ENCODE data around the gene SLC16A6. TPM values are rescaled to one million over a fixed set of nuclear protein-coding genes. Genes with fewer than 3 reads are reported as not detected.
"Not testable (repeated sequence)": the region's sequence is repeated elsewhere in the genome, so short reads cannot be mapped to it uniquely, and the experiment has no call there.

SLC16A6 gene, protein sequence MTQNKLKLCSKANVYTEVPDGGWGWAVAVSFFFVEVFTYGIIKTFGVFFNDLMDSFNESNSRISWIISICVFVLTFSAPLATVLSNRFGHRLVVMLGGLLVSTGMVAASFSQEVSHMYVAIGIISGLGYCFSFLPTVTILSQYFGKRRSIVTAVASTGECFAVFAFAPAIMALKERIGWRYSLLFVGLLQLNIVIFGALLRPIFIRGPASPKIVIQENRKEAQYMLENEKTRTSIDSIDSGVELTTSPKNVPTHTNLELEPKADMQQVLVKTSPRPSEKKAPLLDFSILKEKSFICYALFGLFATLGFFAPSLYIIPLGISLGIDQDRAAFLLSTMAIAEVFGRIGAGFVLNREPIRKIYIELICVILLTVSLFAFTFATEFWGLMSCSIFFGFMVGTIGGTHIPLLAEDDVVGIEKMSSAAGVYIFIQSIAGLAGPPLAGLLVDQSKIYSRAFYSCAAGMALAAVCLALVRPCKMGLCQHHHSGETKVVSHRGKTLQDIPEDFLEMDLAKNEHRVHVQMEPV
- total RNA-seq (1 to 10 TPM; 4.4 to 8.7 (median 7.1) TPM), polyA plus RNA-seq (1 to 10 TPM; 1.5 to 2.1 (median 1.8) TPM)
- long read RNA-seq, donor 1: 0 reads
- long read RNA-seq, donor 2, partial matches to known transcripts: 0 of 1 reads
- long read RNA-seq, donor 2, other reads (novel, unspliced or antisense): 0 of 1 reads

DNA sequence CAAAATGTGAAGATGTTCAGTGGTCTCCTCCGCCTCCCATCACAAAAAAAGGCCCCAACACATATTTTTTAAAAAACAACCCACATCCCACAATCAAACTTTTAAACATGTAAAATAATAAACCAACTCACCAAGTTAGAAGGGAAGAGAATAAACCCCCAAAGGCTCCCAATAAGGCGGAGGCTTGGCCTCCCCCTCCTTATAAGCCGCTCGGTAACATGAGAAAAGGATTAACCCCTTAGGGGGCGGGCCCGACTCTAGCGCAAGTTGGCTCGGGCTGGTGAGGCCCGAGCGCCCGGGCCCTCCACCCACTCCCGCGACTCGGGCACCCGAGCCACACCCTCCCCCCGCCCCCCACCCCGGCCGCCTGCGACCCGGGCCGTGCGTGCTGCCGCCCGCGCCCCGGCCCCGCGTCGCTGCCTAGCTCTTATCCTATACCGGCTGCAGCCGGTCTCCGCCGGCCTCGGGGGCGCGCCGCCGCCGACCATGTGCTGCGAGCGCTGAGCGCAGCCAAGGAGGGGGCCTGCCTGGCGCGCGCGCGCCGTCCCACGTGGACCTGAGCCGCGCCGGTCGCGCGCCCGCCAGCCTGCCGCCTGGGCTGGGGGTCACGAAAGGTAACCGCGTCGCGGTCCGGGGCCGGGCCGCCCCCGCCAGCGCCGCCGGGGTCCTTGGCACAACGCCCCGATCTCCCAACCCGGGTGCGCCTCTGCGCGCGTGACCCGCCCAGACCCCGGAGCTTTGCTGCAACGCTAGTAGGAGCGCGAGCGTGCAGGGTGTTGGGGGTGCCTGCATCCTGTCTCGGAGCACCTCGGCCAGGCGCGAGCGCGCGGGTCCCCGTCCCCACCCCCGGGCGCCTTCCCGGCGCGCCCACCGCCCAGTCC lies at the start of gene SLC16A6, which contains the start of gene ARSG:
TSS of gene SLC16A6 (minus strand) at position 173 of the 881 bp plus-strand sequence. CDS start 12,807 bp downstream, outside the sequence.
TSS of gene ARSG (plus strand) at position 541 of the 881 bp plus-strand sequence. CDS start 15,999 bp downstream, outside the sequence.
- Histone ChIP-seq H3K4me3 (peak within 1 kb of the TSS; percentile 60 to 94 (median 73)), H3K27ac (peak within 1 kb of the TSS; percentile 96 to 100 (median 98)), H3K9me3 (no peaks in the 10 kb centered on the region), H3K36me3 (no peaks in the 10 kb centered on the region), H3K4me1 (peaks cover 12 to 82% (median 48%) of the 10 kb centered on the region in 6 donors), H3K27me3 (replicated peaks in 1 of 7) (peaks cover 0 to 24% (median 0%) of the 10 kb centered on the region in 7 donors)
- intact Hi-C loops (cut with DNase I; ENCODE audit: low total_unique reads): loop anchor here (10.0 kb wide), 1 partner anchor 54 kb away; no protein-coding TSS in a partner anchor
- TF ChIP-seq POLR2A (IDR thresholded peaks at IDR 0.05): no peak
- TF ChIP-seq POLR2AphosphoS5 (IDR thresholded peaks at IDR 0.05): no peak
- TF ChIP-seq, protein P1, sequence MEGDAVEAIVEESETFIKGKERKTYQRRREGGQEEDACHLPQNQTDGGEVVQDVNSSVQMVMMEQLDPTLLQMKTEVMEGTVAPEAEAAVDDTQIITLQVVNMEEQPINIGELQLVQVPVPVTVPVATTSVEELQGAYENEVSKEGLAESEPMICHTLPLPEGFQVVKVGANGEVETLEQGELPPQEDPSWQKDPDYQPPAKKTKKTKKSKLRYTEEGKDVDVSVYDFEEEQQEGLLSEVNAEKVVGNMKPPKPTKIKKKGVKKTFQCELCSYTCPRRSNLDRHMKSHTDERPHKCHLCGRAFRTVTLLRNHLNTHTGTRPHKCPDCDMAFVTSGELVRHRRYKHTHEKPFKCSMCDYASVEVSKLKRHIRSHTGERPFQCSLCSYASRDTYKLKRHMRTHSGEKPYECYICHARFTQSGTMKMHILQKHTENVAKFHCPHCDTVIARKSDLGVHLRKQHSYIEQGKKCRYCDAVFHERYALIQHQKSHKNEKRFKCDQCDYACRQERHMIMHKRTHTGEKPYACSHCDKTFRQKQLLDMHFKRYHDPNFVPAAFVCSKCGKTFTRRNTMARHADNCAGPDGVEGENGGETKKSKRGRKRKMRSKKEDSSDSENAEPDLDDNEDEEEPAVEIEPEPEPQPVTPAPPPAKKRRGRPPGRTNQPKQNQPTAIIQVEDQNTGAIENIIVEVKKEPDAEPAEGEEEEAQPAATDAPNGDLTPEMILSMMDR (IDR thresholded peaks at IDR 0.05 in 8 of 11, conservative IDR thresholded peaks at IDR 0.05 in 3 of 11): no peak
- WGBS, 5 donors: 0 to 1% (median 1%) methylated on average over 50 to 96 of the region's 96 CpGs
- peak; percentile 97 for DNase-seq

DNA sequence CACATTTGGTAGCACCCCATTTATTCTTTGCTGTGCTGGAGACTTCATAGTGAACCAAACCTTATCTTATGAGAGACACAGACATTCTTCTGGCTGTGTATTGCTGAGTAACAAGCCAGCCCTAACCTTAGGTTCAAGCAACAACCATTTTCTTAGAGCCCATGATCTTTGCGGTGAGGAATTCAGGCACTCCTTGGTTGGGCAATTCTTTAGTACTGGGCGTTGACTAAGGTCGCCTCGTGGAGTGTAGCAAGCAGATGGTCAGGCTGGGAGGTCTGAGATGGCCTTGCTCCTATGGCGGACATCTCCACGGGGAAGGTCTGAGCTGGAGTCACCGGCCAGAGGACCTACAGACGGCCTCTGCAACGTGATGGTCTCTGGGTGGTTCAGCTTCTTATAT lies 43.5 kb upstream of the SLC16A6 start:
- TF ChIP-seq, protein P1 (IDR thresholded peaks at IDR 0.05 in 8 of 11, conservative IDR thresholded peaks at IDR 0.05 in 3 of 11): no peak
- TF ChIP-seq POLR2A (IDR thresholded peaks at IDR 0.05) (no peak), POLR2AphosphoS5 (IDR thresholded peaks at IDR 0.05) (no peak)
- Histone ChIP-seq H3K27ac (no peak overlapping the region), H3K36me3 (no peaks in the 10 kb centered on the region), H3K27me3 (replicated peaks in 1 of 7) (no peaks in the 10 kb centered on the region), H3K4me3 (no peak overlapping the region), H3K9me3 (peaks cover 0 to 32% (median 30%) of the 10 kb centered on the region in 8 donors), H3K4me1 (peaks cover 0 to 4% (median 0%) of the 10 kb centered on the region in 6 donors)
- intact Hi-C loops (cut with DNase I; ENCODE audit: low total_unique reads): no loop called here
- no peak for DNase-seq
- 92 to 99% (median 95%) methylated on average over 9 of the region's 9 CpGs for WGBS, 5 donors

DNA sequence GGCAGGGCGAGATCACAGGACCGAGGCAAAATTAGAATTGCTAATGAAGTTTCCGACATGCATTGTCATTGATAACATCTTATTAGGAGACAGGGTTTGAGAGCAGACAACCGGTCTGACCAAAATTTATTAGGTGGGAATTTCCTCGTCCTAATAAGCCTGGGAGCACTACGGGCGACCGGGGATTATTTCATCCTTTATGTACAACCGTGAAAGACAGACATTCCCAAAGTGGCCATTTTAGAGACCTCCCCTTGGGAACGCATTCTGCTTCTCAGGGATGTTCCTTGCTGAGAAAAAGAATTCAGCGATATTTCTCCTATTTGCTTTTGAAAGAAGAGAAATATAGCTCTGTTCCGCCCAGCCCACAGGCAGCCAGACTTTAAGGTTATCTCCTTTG lies 41.0 kb upstream of the SLC16A6 start:
- WGBS, 5 donors: 94 to 97% (median 96%) methylated on average over 12 of the region's 12 CpGs

DNA sequence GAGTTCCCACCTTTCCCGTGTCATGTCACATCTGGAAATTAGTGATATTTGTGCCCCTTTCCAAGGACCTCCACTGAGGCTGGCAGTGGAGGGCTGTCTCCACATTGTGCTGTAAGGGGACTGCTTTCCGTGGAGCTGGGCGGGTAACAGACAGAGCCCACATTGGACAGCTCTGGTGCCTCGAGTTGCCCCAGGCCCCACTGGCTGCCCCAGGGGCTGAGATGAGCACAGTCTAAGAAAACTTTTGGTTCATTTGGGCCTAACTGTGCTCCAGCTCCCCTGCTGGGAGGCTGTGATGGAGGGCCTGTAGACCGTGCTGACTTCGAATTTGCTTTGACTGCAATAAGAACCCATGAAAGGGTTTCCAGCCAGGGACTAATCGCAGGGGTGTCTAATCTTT lies 38.4 kb upstream of the SLC16A6 start:
- Histone ChIP-seq H3K9me3 (peaks cover 0 to 32% (median 30%) of the 10 kb centered on the region in 8 donors), H3K4me3 (no peak overlapping the region), H3K36me3 (no peaks in the 10 kb centered on the region), H3K27ac (no peak overlapping the region), H3K27me3 (replicated peaks in 1 of 7) (no peaks in the 10 kb centered on the region), H3K4me1 (peaks cover 0 to 1% (median 0%) of the 10 kb centered on the region in 6 donors)
- no peak for DNase-seq
- intact Hi-C loops (cut with DNase I; ENCODE audit: low total_unique reads): no loop called here
- WGBS, 5 donors: 89 to 98% (median 95%) methylated on average over 7 of the region's 7 CpGs
- TF ChIP-seq, protein P1 (IDR thresholded peaks at IDR 0.05 in 8 of 11, conservative IDR thresholded peaks at IDR 0.05 in 3 of 11): no peak
- TF ChIP-seq POLR2AphosphoS5 (IDR thresholded peaks at IDR 0.05) (no peak), POLR2A (IDR thresholded peaks at IDR 0.05) (no peak)

More for the DNA sequence above, 41.0 kb upstream of the SLC16A6 start:
- DNase-seq; H3K4me1 ChIP-seq; H3K27me3 ChIP-seq (replicated peaks in 1 of 7); intact Hi-C loops (cut with DNase I; ENCODE audit: low total_unique reads); H3K27ac ChIP-seq; H3K36me3 ChIP-seq; H3K4me3 ChIP-seq: not testable (repeated sequence)
- H3K9me3 ChIP-seq: peaks cover 0 to 32% (median 30%) of the 10 kb centered on the region in 8 donors

Measured in spleen (tissue), 13 donors.